Neural cell (in vitro differentiated cells): ENCODE measurements around the gene OSBPL1A. TPM values are rescaled to one million over a fixed set of nuclear protein-coding genes. Genes with fewer than 3 reads are reported as not detected.

Experiments
- H2AFZ ChIP-seq: fragments of 200-600, 300-800 bp; sonication (generic), shearing (Covaris generic); 2 replicates; pipeline ENCODE4 v1.6.0; 2014; ENCODE audit warnings: low read depth, mild to moderate bottlenecking, antibody characterized with exemption, low read length, moderate library complexity
- H3F3A ChIP-seq: fragments of 200-600 bp; shearing (Covaris generic); 2 replicates; pipeline ENCODE4 v1.6.1; 2016; ENCODE audit warnings: mild to moderate bottlenecking, moderate library complexity, mixed read lengths, antibody characterized with exemption, low read length; ENCODE audit not compliant: insufficient read depth, poor library complexity, severe bottlenecking
- H3K27ac ChIP-seq: fragments of 200-600, 300-800 bp; sonication (generic), shearing (Covaris generic); 2 replicates; pipeline ENCODE4 v1.5.1; 2014; ENCODE audit warnings: mild to moderate bottlenecking, low read length, moderate library complexity
- H3K27me3 ChIP-seq: fragments of 300-800, 200-600 bp; sonication (generic), shearing (Covaris generic); 2 replicates; pipeline ENCODE4 v1.6.0; 2014; ENCODE audit warnings: mild to moderate bottlenecking, low read depth, low read length, moderate library complexity; ENCODE audit not compliant: insufficient read depth
- H3K36me3 ChIP-seq: fragments of 300-800, 200-600 bp; sonication (generic), shearing (Covaris generic); 2 replicates; pipeline ENCODE4 v1.5.1; 2014; ENCODE audit warnings: mild to moderate bottlenecking, antibody characterized with exemption, low read length, moderate library complexity; ENCODE audit not compliant: insufficient read depth
- H3K4me2 ChIP-seq: fragments of 300-800, 200-600 bp; sonication (generic), shearing (Covaris generic); 2 replicates; pipeline ENCODE4 v1.6.0; 2014; ENCODE audit warnings: mild to moderate bottlenecking, low read length
- H3K4me3 ChIP-seq: fragments of 300-800, 200-600 bp; sonication (generic), shearing (Covaris generic); 2 replicates; pipeline ENCODE4 v1.5.1; 2014; ENCODE audit warnings: mild to moderate bottlenecking, low read length, moderate library complexity
- H3K79me2 ChIP-seq: fragments of 200-600 bp; shearing (Covaris generic); replicated peaks from 2 replicates; pipeline ENCODE4 v1.6.0; 2014; ENCODE audit warnings: mild to moderate bottlenecking, low read length, moderate library complexity; ENCODE audit not compliant: insufficient read depth
- H3K9ac ChIP-seq: fragments of 300-800, 200-600 bp; sonication (generic), shearing (Covaris generic); 2 replicates; pipeline ENCODE4 v1.6.1; 2016; ENCODE audit warnings: mild to moderate bottlenecking, low read length, mixed read lengths
- H3K9me2 ChIP-seq: fragments of 200-600 bp; shearing (Covaris generic); 2 replicates; pipeline ENCODE4 v1.6.1; 2016; ENCODE audit warnings: mild to moderate bottlenecking, low read length, mixed read lengths; ENCODE audit not compliant: insufficient read depth
- H3K9me3 ChIP-seq: fragments of 200-600, 300-800 bp; sonication (generic), shearing (Covaris generic); 2 replicates; pipeline ENCODE4 v1.6.1; 2016; ENCODE audit warnings: mild to moderate bottlenecking, mixed run types, low read length, moderate library complexity, mixed read lengths
- H4K20me1 ChIP-seq: fragments of 200-600 bp; shearing (Covaris generic); 2 replicates; pipeline ENCODE4 v1.6.1; 2016; ENCODE audit warnings: mild to moderate bottlenecking, mixed run types; ENCODE audit not compliant: insufficient read depth
- EP300 ChIP-seq: fragments of 450-650 bp; conservative IDR thresholded peaks from 2 replicates; pipeline ENCODE4 v1.6.1; 2014; ENCODE audit warnings: antibody characterized with exemption, mild to moderate bottlenecking, moderate library complexity; ENCODE audit not compliant: poor library complexity, severe bottlenecking
- EZH2 ChIP-seq: fragments of 200-600, 300-800 bp; shearing (Covaris generic), sonication (generic); IDR thresholded peaks from 2 replicates; pipeline ENCODE4 v1.6.1; 2014; ENCODE audit warnings: antibody characterized with exemption, low read length, borderline replicate concordance, mild to moderate bottlenecking; ENCODE audit not compliant: insufficient read depth, poor library complexity, severe bottlenecking
- MXI1 ChIP-seq: fragments of 450-650 bp; conservative IDR thresholded peaks from 2 replicates; pipeline ENCODE4 v1.6.1; 2014; ENCODE audit warnings: antibody characterized with exemption, mild to moderate bottlenecking; ENCODE audit not compliant: poor library complexity, severe bottlenecking
- POLR2AphosphoS5 ChIP-seq: IDR thresholded peaks from 2 replicates; pipeline ENCODE4 v1.6.1; 2012
- RAD21 ChIP-seq: fragments of 450-650 bp; conservative IDR thresholded peaks from 2 replicates; pipeline ENCODE4 v1.6.1; 2014; ENCODE audit warnings: antibody characterized with exemption, mild to moderate bottlenecking, moderate library complexity
- SMC3 ChIP-seq: fragments of 450-650 bp; conservative IDR thresholded peaks from 2 replicates; pipeline ENCODE4 v1.6.1; 2014; ENCODE audit warnings: antibody characterized with exemption, mild to moderate bottlenecking, moderate library complexity; ENCODE audit not compliant: poor library complexity
- TAF1 ChIP-seq: IDR thresholded peaks from 2 replicates; pipeline ENCODE4 v1.6.1; 2012; ENCODE audit warnings: low read depth
- polyA plus RNA-seq: library from polyadenylated mRNA; depleted of rRNA; stranded (reverse); fragments of >200 nt; gene quantifications from 2 replicates; pipeline ENCODE4 v1.2.3, GENCODE V29; 2014
- TF ChIP-seq, protein P1 (sequence below): fragments of 450-650 bp; IDR thresholded peaks from 2 replicates; pipeline ENCODE4 v1.5.1; 2014; ENCODE audit warnings: antibody characterized with exemption, mild to moderate bottlenecking, moderate library complexity; ENCODE audit not compliant: poor library complexity, severe bottlenecking
- TF ChIP-seq, protein P2 (sequence below): IDR thresholded peaks from 2 replicates; pipeline ENCODE4 v1.6.1; 2012; ENCODE audit warnings: borderline replicate concordance

OSBPL1A gene
- polyA plus RNA-seq, 1 donor from 2014 or later: 24.9 TPM

DNA sequence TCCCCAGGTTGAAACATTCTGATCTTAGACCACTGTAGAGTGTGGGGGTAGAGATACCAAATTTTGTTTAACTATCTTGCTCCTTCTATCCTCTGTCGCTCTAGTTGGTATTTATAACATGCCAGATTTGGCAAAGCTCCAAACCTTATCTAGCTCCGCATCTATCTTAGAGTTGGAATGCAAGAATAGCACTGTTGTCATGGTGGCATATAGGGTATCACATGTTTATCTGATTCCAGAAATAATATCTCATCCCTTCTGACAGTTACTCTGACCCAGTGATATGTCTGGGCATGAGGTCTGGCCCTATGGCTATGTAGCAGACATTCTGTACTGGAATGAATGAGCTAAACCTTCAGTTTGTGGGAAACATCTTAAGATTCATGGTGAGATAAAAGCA is 207.0 kb downstream of the OSBPL1A start:
- Histone ChIP-seq H3K36me3 (no peaks in the 10 kb centered on the region), H3K9me3 (no peaks in the 10 kb centered on the region), H3K27ac (no peak overlapping the region), H3K4me2 (no peak overlapping the region), H3K79me2 (no peaks in the 10 kb centered on the region), H3K27me3 (no peaks in the 10 kb centered on the region), H3K9ac (no peak overlapping the region), H2AFZ (no peak overlapping the region), H3F3A (no peaks in the 10 kb centered on the region), H4K20me1 (no peaks in the 10 kb centered on the region), H3K9me2 (no peaks in the 10 kb centered on the region), H3K4me3 (no peak overlapping the region)
- TF ChIP-seq SMC3 (no peak), EP300 (no peak), POLR2AphosphoS5 (no peak), EZH2 (no peak), MXI1 (no peak), TAF1 (no peak), RAD21 (no peak)
- TF ChIP-seq, protein P1, sequence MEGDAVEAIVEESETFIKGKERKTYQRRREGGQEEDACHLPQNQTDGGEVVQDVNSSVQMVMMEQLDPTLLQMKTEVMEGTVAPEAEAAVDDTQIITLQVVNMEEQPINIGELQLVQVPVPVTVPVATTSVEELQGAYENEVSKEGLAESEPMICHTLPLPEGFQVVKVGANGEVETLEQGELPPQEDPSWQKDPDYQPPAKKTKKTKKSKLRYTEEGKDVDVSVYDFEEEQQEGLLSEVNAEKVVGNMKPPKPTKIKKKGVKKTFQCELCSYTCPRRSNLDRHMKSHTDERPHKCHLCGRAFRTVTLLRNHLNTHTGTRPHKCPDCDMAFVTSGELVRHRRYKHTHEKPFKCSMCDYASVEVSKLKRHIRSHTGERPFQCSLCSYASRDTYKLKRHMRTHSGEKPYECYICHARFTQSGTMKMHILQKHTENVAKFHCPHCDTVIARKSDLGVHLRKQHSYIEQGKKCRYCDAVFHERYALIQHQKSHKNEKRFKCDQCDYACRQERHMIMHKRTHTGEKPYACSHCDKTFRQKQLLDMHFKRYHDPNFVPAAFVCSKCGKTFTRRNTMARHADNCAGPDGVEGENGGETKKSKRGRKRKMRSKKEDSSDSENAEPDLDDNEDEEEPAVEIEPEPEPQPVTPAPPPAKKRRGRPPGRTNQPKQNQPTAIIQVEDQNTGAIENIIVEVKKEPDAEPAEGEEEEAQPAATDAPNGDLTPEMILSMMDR: no peak
- TF ChIP-seq, protein P2, sequence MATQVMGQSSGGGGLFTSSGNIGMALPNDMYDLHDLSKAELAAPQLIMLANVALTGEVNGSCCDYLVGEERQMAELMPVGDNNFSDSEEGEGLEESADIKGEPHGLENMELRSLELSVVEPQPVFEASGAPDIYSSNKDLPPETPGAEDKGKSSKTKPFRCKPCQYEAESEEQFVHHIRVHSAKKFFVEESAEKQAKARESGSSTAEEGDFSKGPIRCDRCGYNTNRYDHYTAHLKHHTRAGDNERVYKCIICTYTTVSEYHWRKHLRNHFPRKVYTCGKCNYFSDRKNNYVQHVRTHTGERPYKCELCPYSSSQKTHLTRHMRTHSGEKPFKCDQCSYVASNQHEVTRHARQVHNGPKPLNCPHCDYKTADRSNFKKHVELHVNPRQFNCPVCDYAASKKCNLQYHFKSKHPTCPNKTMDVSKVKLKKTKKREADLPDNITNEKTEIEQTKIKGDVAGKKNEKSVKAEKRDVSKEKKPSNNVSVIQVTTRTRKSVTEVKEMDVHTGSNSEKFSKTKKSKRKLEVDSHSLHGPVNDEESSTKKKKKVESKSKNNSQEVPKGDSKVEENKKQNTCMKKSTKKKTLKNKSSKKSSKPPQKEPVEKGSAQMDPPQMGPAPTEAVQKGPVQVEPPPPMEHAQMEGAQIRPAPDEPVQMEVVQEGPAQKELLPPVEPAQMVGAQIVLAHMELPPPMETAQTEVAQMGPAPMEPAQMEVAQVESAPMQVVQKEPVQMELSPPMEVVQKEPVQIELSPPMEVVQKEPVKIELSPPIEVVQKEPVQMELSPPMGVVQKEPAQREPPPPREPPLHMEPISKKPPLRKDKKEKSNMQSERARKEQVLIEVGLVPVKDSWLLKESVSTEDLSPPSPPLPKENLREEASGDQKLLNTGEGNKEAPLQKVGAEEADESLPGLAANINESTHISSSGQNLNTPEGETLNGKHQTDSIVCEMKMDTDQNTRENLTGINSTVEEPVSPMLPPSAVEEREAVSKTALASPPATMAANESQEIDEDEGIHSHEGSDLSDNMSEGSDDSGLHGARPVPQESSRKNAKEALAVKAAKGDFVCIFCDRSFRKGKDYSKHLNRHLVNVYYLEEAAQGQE: no peak

DNA sequence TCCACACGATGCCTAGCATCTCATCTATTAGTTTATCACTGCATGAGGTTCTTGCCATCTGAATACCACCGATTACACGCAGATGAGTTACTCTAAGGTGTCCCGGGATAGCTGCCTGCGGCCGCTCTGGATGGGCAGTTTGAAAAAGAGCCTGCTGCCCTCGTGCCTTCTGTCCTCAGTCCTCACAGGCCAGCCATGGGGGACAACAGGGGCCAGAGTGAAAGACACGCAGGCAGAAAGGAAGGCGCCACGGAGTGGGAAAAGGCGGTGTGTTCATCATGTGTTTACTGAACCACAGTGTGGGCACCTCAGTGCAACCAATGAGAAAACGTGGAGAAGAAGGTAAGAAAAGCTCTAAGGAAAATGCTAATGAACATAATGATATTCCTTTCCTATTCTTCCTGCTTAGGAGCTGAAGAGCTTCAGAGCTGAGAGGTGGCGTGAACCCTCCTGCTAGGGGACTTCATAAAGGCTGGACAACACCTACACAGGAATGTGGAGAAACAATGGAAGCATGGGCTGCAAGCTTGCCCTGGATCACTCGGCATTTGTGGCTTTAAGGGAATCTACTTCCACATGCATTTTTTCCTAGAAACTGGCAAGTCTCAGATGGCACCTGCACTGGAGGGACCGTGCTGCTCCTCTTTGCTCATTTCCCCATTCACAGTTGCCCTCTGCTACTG is 207.8 kb downstream of the OSBPL1A start:
- H2AFZ ChIP-seq: no peak overlapping the region
- H4K20me1 ChIP-seq: no peaks in the 10 kb centered on the region
- H3K27me3 ChIP-seq: no peaks in the 10 kb centered on the region
- no peaks in the 10 kb centered on the region for H3K9me2 ChIP-seq
- TF ChIP-seq POLR2AphosphoS5 (no peak), EP300 (no peak), SMC3 (no peak), RAD21 (no peak), EZH2 (no peak), TAF1 (no peak), MXI1 (no peak)
- TF ChIP-seq, protein P2: no peak
- TF ChIP-seq, protein P1: no peak
- H3K9me3 ChIP-seq: no peaks in the 10 kb centered on the region
- H3K9ac ChIP-seq: no peak overlapping the region
- no peaks in the 10 kb centered on the region for H3K79me2 ChIP-seq
- no peak overlapping the region for H3K4me2 ChIP-seq
- no peaks in the 10 kb centered on the region for H3K36me3 ChIP-seq
- no peak overlapping the region for H3K27ac ChIP-seq
- H3K4me3 ChIP-seq: no peak overlapping the region
- no peaks in the 10 kb centered on the region for H3F3A ChIP-seq
